Type B pancreatic cell (in vitro differentiated cells): ENCODE data around the gene SLC22A1. TPM values are rescaled to one million over a fixed set of nuclear protein-coding genes. Genes with fewer than 3 reads are reported as not detected.
A peak's percentile ranks its signal among the peaks of the same experiment; 100 is the strongest.

Source experiments
- DNase-seq: peaks from one replicate; pipeline ENCODE4 v3.0.0; 2021; ENCODE audit warnings: mixed read lengths; ENCODE audit not compliant: unreplicated experiment; ENCODE audit errors: extremely low spot score
- H3K27ac Mint-ChIP-seq: 2 replicates; pipeline ENCODE4 v1.8.0; 2021; ENCODE audit warnings: mild to moderate bottlenecking, mixed read lengths
- H3K27me3 Mint-ChIP-seq: 2 replicates; pipeline ENCODE4 v1.8.0; 2021; ENCODE audit warnings: mixed read lengths
- H3K36me3 Mint-ChIP-seq: 2 replicates; pipeline ENCODE4 v1.8.0; 2021; ENCODE audit warnings: mixed read lengths
- H3K4me1 Mint-ChIP-seq: one replicate; pipeline ENCODE4 v1.8.0; 2021; ENCODE audit warnings: mixed read lengths; ENCODE audit not compliant: unreplicated experiment
- H3K4me3 Mint-ChIP-seq: 2 replicates; pipeline ENCODE4 v1.8.0; 2021; ENCODE audit warnings: mild to moderate bottlenecking, mixed read lengths
- H3K9me3 Mint-ChIP-seq: 2 replicates; pipeline ENCODE4 v1.8.0; 2021; ENCODE audit warnings: mixed read lengths
- CTCF ChIP-seq: fragments of 200-600 bp; sonication (generic); conservative IDR thresholded peaks from 2 replicates; pipeline ENCODE4 v1.5.0; 2021; ENCODE audit warnings: antibody characterized with exemption, mild to moderate bottlenecking
- total RNA-seq: library from RNA; stranded (reverse); gene quantifications from 2 replicates; pipeline ENCODE4 v1.2.1, GENCODE V29; 2021; ENCODE audit warnings: low replicate concordance

SLC22A1 gene
- total RNA-seq, 1 donor from 2014 or later, result 3.0 TPM

DNA sequence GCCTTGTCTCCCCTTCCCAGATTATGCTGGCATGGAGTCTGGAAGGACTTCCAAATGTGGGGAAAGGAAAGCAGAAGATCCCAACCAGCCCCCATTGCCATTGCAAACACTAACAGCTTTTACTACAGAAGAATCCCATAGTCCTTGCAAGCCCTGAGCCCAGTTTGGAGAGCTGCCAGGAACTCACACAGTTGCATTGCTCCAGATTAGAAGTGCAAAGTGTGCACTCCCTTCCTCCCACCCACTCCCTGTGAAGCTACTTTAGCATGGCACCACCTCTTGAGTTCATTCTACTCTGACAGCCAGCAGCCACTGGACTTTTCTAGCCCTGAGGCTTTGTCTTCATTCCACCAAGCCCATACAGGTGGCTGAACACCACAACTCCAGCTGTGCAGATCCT is 69.4 kb downstream of the SLC22A1 start:
- no peak for TF ChIP-seq CTCF
- no peaks in the 10 kb centered on the region for H3K4me1 Mint-ChIP-seq
- no peaks in the 10 kb centered on the region for H3K27me3 Mint-ChIP-seq
- no peak overlapping the region for H3K4me3 Mint-ChIP-seq
- no peak for DNase-seq
- H3K27ac Mint-ChIP-seq, result no peak overlapping the region
- peaks cover 4% of the 10 kb centered on the region for H3K9me3 Mint-ChIP-seq
- no peaks in the 10 kb centered on the region for H3K36me3 Mint-ChIP-seq

DNA sequence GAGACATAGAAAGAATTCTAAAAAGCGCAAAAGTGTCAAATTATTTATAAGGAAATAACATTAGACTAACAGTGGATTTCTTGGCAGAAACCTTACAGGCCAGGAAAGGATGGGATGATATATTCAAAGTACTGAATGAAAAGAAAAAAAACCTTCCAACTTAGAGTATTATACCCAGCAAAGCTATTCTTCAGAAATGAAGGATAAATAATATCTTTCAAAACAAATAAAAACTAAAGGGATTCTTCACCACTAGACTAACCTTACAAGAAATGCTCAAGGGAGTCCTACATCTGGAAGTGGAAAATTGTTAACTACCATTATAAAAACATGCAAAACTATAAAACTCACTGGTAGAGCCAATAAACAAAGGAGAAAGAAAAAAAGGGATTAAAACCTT is 71.2 kb downstream of the SLC22A1 start:
- H3K27me3 Mint-ChIP-seq, result no peaks in the 10 kb centered on the region
- no peak overlapping the region for H3K4me3 Mint-ChIP-seq
- no peak for TF ChIP-seq CTCF

DNA sequence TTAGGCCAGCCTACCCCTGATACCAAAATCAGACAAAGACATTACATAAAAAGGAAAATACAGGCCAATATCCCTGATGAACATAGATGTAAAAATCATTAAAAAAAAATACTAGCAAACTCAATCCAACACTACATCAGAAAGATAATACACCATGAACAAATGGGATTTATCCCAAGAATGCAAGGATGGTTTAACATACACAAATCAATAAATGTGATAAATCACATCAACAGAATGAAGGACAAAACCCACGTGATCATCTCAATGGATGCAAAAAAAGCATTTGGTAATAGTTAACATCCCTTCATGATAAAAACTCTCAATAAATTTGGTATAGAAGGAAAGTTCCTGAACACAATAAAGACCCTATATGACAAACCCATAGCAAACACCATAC is 73.2 kb downstream of the SLC22A1 start:
- Mint-ChIP-seq H3K27ac (no peak overlapping the region), H3K4me1 (peaks cover 10% of the 10 kb centered on the region), H3K27me3 (no peaks in the 10 kb centered on the region), H3K9me3 (peaks cover 4% of the 10 kb centered on the region), H3K36me3 (no peaks in the 10 kb centered on the region), H3K4me3 (no peak overlapping the region)
- no peak for DNase-seq
- no peak for TF ChIP-seq CTCF

More for the DNA sequence above, 71.2 kb downstream of the SLC22A1 start:
- Mint-ChIP-seq H3K27ac (no peak overlapping the region), H3K36me3 (no peaks in the 10 kb centered on the region), H3K9me3 (peaks cover 4% of the 10 kb centered on the region), H3K4me1 (no peaks in the 10 kb centered on the region)
- no peak for DNase-seq

GRCh38 chr6:160197662-160198061 is 76.0 kb downstream of the SLC22A1 start:
- H3K27ac Mint-ChIP-seq, result no peak overlapping the region

DNA sequence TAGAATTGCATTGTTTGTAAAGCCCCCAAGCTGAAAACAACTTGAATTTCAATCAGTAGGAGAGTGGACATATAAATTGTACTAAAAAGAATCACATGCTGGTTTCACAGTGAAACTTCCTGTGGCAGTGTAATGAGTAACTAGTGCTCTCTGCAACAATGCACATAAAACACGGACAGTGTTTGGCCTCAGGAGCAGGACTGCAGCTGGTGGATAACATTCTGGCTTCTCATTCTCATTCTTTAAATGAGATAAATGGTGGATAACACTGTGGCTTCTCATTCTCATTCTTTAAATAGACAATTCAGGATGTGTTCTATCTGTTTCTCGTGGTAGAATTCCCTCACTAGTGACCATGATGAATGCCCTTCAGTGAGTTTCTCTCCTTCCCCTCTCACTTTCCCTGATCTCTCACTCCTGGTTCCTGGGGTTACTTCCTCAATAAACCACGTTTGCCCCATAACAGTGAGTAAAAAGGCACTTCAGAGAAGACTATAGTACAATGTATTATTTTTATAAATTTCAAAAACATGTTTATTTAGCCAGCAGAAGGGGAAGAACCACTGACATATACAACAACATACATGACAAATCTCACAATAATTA is 77.1 kb downstream of the SLC22A1 start:
- TF ChIP-seq CTCF, result no peak
- no peaks in the 10 kb centered on the region for H3K27me3 Mint-ChIP-seq
- H3K4me3 Mint-ChIP-seq, result peak overlapping the region; percentile 42
- no peak for DNase-seq
- no peak overlapping the region for H3K27ac Mint-ChIP-seq
- H3K4me1 Mint-ChIP-seq, result peaks cover 19% of the 10 kb centered on the region
- no peaks in the 10 kb centered on the region for H3K36me3 Mint-ChIP-seq
- H3K9me3 Mint-ChIP-seq, result peaks cover 7% of the 10 kb centered on the region

More at GRCh38 chr6:160197662-160198061, 76.0 kb downstream of the SLC22A1 start:
- H3K4me1 Mint-ChIP-seq, result peaks cover 19% of the 10 kb centered on the region
- H3K36me3 Mint-ChIP-seq, result no peaks in the 10 kb centered on the region
- H3K9me3 Mint-ChIP-seq, result peaks cover 4% of the 10 kb centered on the region
- TF ChIP-seq CTCF, result no peak
- no peaks in the 10 kb centered on the region for H3K27me3 Mint-ChIP-seq
- no peak overlapping the region for H3K4me3 Mint-ChIP-seq
- no peak for DNase-seq

GRCh38 chr6:160201061-160201460 is 79.4 kb downstream of the SLC22A1 start:
- H3K9me3 Mint-ChIP-seq, result peaks cover 8% of the 10 kb centered on the region
- DNase-seq, result no peak
- H3K27ac Mint-ChIP-seq, result no peak overlapping the region
- no peaks in the 10 kb centered on the region for H3K36me3 Mint-ChIP-seq
- TF ChIP-seq CTCF, result no peak
- H3K4me1 Mint-ChIP-seq, result peaks cover 19% of the 10 kb centered on the region
- no peak overlapping the region for H3K4me3 Mint-ChIP-seq
- no peaks in the 10 kb centered on the region for H3K27me3 Mint-ChIP-seq
